Left ventricle myocardium inferior (tissue), 1 donor: Measurements from ENCODE around the gene TRIM61. TPM values are rescaled to one million over a fixed set of nuclear protein-coding genes. Genes with fewer than 3 reads are reported as not detected.
"Not testable (repeated sequence)": the region's sequence is repeated elsewhere in the genome, so short reads cannot be mapped to it uniquely, and the experiment has no call there.

Experiments
- DNase-seq: peaks from one replicate; pipeline ENCODE4 v3.0.0-alpha.2; 2020
- H3K27ac ChIP-seq: fragments of 200-600 bp; replicated peaks from 2 replicates; pipeline ENCODE4 v1.8.0; 2021
- H3K27me3 ChIP-seq: fragments of 200-600 bp; 2 replicates; pipeline ENCODE4 v1.8.0; 2021; ENCODE audit warnings: low read depth
- H3K36me3 ChIP-seq: fragments of 200-600 bp; 2 replicates; pipeline ENCODE4 v1.8.0; 2021
- H3K4me1 ChIP-seq: fragments of 200-600 bp; 2 replicates; pipeline ENCODE4 v1.8.0; 2021
- H3K4me3 ChIP-seq: fragments of 200-600 bp; 2 replicates; pipeline ENCODE4 v1.8.0; 2021; ENCODE audit warnings: mild to moderate bottlenecking, moderate library complexity
- H3K9me3 ChIP-seq: fragments of 200-600 bp; replicated peaks from 2 replicates; pipeline ENCODE4 v1.8.0; 2021
- CTCF ChIP-seq: fragments of 200-600 bp; IDR thresholded peaks from 2 replicates; pipeline ENCODE4 v1.8.0; 2021; ENCODE audit warnings: antibody characterized with exemption, mild to moderate bottlenecking, borderline replicate concordance
- intact Hi-C: fragments of 100-400 bp; cut with micrococcal nuclease; formaldehyde crosslinking; loops from one replicate; pipeline ENCODE4 v1.11.0; 2022
- total RNA-seq: library from RNA; stranded (reverse); fragmentation: NEBNext Ultra II Directional; extraction: Animal tissue kit (Norgen Biotek cat#: 25700); gene quantifications from one replicate; pipeline ENCODE4 v1.2.1, GENCODE V29; 2021
- donor health status: DM: no; HTN: yes; CAD: no; lungs with severe emphysema.

The TRIM61 gene
- total RNA-seq, 1 donor from 2014 or later = 2.3 TPM

- no peak overlapping the region for H3K27ac ChIP-seq
- no peak overlapping the region for H3K4me3 ChIP-seq
- no peaks in the 10 kb centered on the region for H3K36me3 ChIP-seq
- no peaks in the 10 kb centered on the region for H3K9me3 ChIP-seq
- DNase-seq = no peak
- intact Hi-C loops = no loop called here
- H3K4me1 ChIP-seq = no peaks in the 10 kb centered on the region
- H3K27me3 ChIP-seq = peaks cover 20% of the 10 kb centered on the region
- no peak for TF ChIP-seq CTCF
These were observed 28.0 kb upstream of the TRIM61 start for GRCh38 chr4:165005352-165005925.

DNA sequence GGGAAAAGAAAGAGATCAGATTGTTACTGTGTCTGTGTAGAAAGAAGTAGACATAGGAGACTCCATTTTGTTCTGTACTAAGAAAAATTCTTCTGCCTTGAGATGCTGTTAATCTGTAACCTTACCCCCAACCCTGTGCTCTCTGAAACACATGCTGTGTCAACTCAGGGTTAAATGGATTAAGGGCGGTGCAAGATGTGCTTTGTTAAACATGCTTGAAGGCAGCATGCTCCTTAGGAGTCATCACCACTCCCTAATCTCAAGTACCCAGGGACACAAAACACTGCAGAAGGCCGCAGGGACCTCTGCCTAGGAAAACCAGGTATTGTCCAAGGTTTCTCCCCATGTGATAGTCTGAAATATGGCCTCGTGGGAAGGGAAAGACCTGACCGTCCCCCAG, 24.5 kb upstream of the TRIM61 start:
- H3K4me3 ChIP-seq, H3K36me3 ChIP-seq, intact Hi-C loops, DNase-seq, H3K27ac ChIP-seq, H3K4me1 ChIP-seq, H3K9me3 ChIP-seq: not testable (repeated sequence)
- peaks cover 18% of the 10 kb centered on the region for H3K27me3 ChIP-seq

- intact Hi-C loops, H3K27ac ChIP-seq, H3K36me3 ChIP-seq, H3K4me1 ChIP-seq, H3K4me3 ChIP-seq, H3K9me3 ChIP-seq, DNase-seq: not testable (repeated sequence)
- peaks cover 28% of the 10 kb centered on the region for H3K27me3 ChIP-seq
These were observed 21.1 kb upstream of the TRIM61 start for GRCh38 chr4:164998526-164999080.

DNA sequence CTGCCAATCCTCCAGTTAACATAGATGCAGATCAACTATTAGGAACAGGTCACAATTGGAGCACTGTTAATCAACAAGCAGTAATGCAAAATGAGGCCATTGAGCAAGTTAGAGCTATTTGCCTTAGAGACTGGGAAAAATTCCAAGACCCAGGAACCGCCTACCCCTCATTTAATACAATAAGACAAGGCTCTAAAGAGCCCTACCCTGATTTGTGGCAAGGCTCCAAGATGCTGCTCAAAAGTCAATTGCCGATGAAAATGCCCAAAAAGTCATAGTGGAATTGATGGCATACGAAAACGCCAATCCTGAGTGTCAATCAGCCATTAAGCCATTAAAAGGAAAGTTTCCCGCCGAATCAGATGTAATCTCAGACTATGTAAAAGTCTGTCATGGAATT, 20.5 kb upstream of the TRIM61 start:
- Histone ChIP-seq H3K4me1 (no peaks in the 10 kb centered on the region), H3K27ac (no peak overlapping the region), H3K27me3 (peaks cover 22% of the 10 kb centered on the region), H3K9me3 (no peaks in the 10 kb centered on the region), H3K36me3 (no peaks in the 10 kb centered on the region), H3K4me3 (no peak overlapping the region)
- no peak for DNase-seq
- no peak for TF ChIP-seq CTCF
- intact Hi-C loops = no loop called here

- intact Hi-C loops = no loop called here
- TF ChIP-seq CTCF = no peak
- no peak overlapping the region for H3K4me3 ChIP-seq
- H3K27ac ChIP-seq = no peak overlapping the region
- H3K27me3 ChIP-seq = peaks cover 19% of the 10 kb centered on the region
- no peak for DNase-seq
- no peaks in the 10 kb centered on the region for H3K4me1 ChIP-seq
- no peaks in the 10 kb centered on the region for H3K36me3 ChIP-seq
- H3K9me3 ChIP-seq = no peaks in the 10 kb centered on the region
These were observed 19.9 kb upstream of the TRIM61 start for GRCh38 chr4:164997324-164997723.

DNA sequence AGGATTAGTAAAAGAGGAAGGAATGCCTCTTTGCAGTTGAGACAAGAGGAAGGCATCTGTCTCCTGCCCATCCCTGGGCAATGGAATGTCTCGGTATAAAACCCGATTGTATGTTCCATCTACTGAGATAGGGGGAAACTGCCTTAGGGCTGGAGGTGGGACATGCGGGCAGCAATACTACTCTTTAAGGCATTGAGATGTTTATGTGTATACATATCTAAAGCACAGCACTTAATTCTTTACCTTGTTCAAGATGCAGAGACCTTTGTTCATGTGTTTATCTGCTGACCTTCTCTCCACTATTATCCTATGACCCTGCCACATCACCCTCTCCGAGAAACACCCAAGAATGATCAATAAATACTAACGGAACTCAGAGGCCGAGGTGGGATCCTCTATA, 18.7 kb upstream of the TRIM61 start:
- H3K36me3 ChIP-seq, H3K4me1 ChIP-seq, DNase-seq, H3K9me3 ChIP-seq, H3K4me3 ChIP-seq, H3K27ac ChIP-seq, intact Hi-C loops: not testable (repeated sequence)
- peaks cover 27% of the 10 kb centered on the region for H3K27me3 ChIP-seq

DNA sequence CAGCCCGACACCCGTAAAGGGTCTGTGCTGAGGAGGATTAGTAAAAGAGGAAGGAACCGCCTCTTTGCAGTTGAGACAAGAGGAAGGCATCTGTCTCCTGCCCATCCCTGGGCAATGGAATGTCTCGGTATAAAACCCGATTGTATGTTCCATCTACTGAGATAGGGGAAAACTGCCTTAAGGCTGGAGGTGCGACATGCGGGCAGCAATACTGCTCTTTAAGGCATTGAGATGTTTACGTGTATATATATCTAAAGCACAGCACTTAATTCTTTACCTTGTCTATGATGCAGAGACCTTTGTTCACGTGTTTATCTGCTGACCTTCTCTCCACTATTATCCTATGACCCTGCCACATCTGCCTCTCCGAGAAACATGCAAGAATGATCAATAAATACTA, 13.3 kb upstream of the TRIM61 start:
- H3K36me3 ChIP-seq, H3K4me1 ChIP-seq, H3K9me3 ChIP-seq, H3K27ac ChIP-seq, intact Hi-C loops, DNase-seq, H3K4me3 ChIP-seq: not testable (repeated sequence)
- H3K27me3 ChIP-seq = peaks cover 22% of the 10 kb centered on the region

GRCh38 chr4:164989471-164989870, 12.0 kb upstream of the TRIM61 start:
- intact Hi-C loops = no loop called here
- H3K9me3 ChIP-seq = peaks cover 6% of the 10 kb centered on the region
- TF ChIP-seq CTCF = no peak
- no peak overlapping the region for H3K4me3 ChIP-seq
- H3K36me3 ChIP-seq = no peaks in the 10 kb centered on the region
- H3K27ac ChIP-seq = no peak overlapping the region
- DNase-seq = no peak
- peaks cover 10% of the 10 kb centered on the region for H3K27me3 ChIP-seq
- H3K4me1 ChIP-seq = no peaks in the 10 kb centered on the region

DNA sequence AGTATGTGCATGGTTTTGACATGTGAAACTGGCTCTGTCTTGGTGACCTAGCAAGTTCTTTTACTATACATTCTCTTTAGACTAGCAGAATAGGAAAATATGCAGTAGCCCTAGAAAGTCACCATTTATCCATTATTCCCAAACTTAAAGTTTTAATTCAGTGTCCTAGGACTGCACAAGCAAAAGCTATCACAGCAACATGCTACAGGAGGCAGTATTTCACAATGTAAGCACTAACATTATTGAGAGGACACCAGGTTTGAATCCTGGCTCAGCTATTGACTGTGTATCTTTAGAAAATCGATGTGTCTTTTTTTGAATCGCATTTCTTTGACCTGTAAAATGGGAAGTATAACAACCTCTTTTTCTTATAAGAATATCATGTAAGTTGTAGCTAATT, 5.5 kb downstream of the TRIM61 start:
- H3K36me3 ChIP-seq = peaks cover 22% of the 10 kb centered on the region
- DNase-seq, H3K9me3 ChIP-seq, intact Hi-C loops, H3K4me1 ChIP-seq, H3K27ac ChIP-seq, H3K27me3 ChIP-seq, H3K4me3 ChIP-seq: not testable (repeated sequence)
